ENCODE results near the gene PRR12.

Gene PRR12

GRCh38 chr19:49592486-49593232 is 1.7 kb downstream of the PRR12 start (continued):
- TF ChIP-seq ZNF391 (tag by site-specific recombination; IDR thresholded peaks at IDR 0.05; ENCODE audit: borderline replicate concordance, low read depth): 0 out of 2 replicates have a peak, but pooled peaks have one; percentile 9
- peak; percentile 74; the same call in 1 of the 2 replicates for TF ChIP-seq ZNF335 (tag by site-specific recombination; conservative IDR thresholded peaks at IDR 0.05)
- no peak for TF ChIP-seq TCF7L2 (IDR thresholded peaks at IDR 0.05; ENCODE audit: borderline replicate concordance, low read depth, low read length)
- TF ChIP-seq ZNF747 (tag by site-specific recombination; IDR thresholded peaks at IDR 0.05): no peak
- peak; percentile 36; the same call in 1 of the 2 replicates for TF ChIP-seq PRDM1 (tag by site-specific recombination; IDR thresholded peaks at IDR 0.05)
- TF ChIP-seq ZNF596 (tag by site-specific recombination; IDR thresholded peaks at IDR 0.05): no peak
- TF ChIP-seq ZNF645 (tag by site-specific recombination; IDR thresholded peaks at IDR 0.05): no peak
- TF ChIP-seq ZNF600 (tag by site-specific recombination; IDR thresholded peaks at IDR 0.05): peak; percentile 79
- TF ChIP-seq SP2 (tag by site-specific recombination; IDR thresholded peaks at IDR 0.05): peak; percentile 28
- no peak for TF ChIP-seq ZNF837 (tag by site-specific recombination; IDR thresholded peaks at IDR 0.05)
- TF ChIP-seq ZNF518A (tag by site-specific recombination; conservative IDR thresholded peaks at IDR 0.05; ENCODE audit: low read depth): no peak
- no peak for TF ChIP-seq ZNF2 (tag by site-specific recombination; IDR thresholded peaks at IDR 0.05)
- TF ChIP-seq KLF8 (tag by site-specific recombination; IDR thresholded peaks at IDR 0.05): no peak
- TF ChIP-seq GLI4 (tag by site-specific recombination; IDR thresholded peaks at IDR 0.05): no peak
- TF ChIP-seq ZNF18 (tag by site-specific recombination; IDR thresholded peaks at IDR 0.05): no peak
- no peak for TF ChIP-seq ZNF585B (tag by site-specific recombination; IDR thresholded peaks at IDR 0.05)
- no peak for TF ChIP-seq ZNF768 (tag by site-specific recombination; IDR thresholded peaks at IDR 0.05)
- no peak for TF ChIP-seq ZNF426 (tag by site-specific recombination; IDR thresholded peaks at IDR 0.05)
- no peak for TF ChIP-seq ZNF621 (tag by site-specific recombination; IDR thresholded peaks at IDR 0.05)
- TF ChIP-seq ZNF433 (tag by site-specific recombination; IDR thresholded peaks at IDR 0.05; ENCODE audit: low read depth): no peak
- TF ChIP-seq ZNF19 (tag by site-specific recombination; IDR thresholded peaks at IDR 0.05; ENCODE audit: low read depth): no peak
- TF ChIP-seq GLI2 (tag by site-specific recombination; IDR thresholded peaks at IDR 0.05; ENCODE audit: borderline replicate concordance, low read depth): no peak
- no peak for TF ChIP-seq ZNF223 (tag by site-specific recombination; IDR thresholded peaks at IDR 0.05)
- TF ChIP-seq ZIC2 (tag by site-specific recombination; IDR thresholded peaks at IDR 0.05): 0 out of 2 replicates have a peak, but pooled peaks have one; percentile 5
- TF ChIP-seq ZNF670 (tag by site-specific recombination; IDR thresholded peaks at IDR 0.05; ENCODE audit: low read depth): no peak
- TF ChIP-seq ZNF211 (tag by site-specific recombination; IDR thresholded peaks at IDR 0.05; ENCODE audit: low read depth): no peak
- TF ChIP-seq ZNF544 (tag by site-specific recombination; IDR thresholded peaks at IDR 0.05): no peak
- TF ChIP-seq ZNF398 (tag by site-specific recombination; IDR thresholded peaks at IDR 0.05): 0 out of 2 replicates have a peak, but pooled peaks have one; percentile 25
- no peak for TF ChIP-seq ZNF157 (tag by site-specific recombination; IDR thresholded peaks at IDR 0.05)

All from HEK293 (cell line).